CD1c-positive myeloid dendritic cell (primary cell): ENCODE data around the gene OR5AP2.
"Not testable (repeated sequence)": the region's sequence is repeated elsewhere in the genome, so short reads cannot be mapped to it uniquely, and the experiment has no call there.

Experiments
- DNase-seq: peaks from one replicate; pipeline ENCODE4 v3.0.0-alpha.2; 2016; ENCODE audit errors: extremely low spot score

Gene OR5AP2

DNA sequence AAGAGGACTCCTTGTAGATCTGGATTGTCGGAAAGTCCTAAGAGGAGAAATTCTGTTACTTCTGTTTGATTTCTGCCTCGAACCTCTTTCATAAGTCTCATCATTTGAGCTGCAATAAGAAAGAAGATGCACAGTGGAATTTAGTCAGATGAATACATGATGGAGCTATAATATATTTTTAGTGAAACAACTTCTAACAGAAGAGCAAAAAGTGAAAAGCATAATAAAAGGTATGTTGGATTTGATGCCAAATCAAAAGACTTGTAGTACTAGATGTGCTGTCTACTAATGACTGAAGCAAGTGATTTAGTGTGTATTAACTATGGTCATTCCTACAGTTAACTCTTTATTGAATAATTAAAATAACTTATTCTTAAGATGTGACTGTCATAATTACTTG lies at the start of gene OR5AP2:
OR5AP2 (minus strand) TSS at position 101 of the 400 bp plus-strand sequence; CDS start at position 101, 0 bp downstream.
- no peak for DNase-seq

DNA sequence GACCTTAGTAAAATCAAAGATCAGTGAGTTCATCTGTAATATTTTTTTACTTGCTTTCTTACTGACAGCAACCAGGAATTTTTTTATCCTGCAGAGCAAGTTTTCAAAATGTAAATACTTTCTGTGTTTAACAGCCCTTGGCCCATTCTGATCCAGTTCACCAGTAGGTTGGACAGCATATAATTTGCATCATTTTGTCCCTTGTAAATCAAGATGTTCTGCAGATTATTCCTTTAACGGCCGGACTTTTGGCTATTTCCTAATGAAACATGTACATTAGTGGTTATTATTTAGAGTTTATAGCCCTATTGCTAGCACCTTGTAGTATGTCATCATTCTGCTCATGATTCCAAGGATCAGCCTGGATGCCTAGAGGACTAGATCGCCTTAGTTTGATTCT lies 48.9 kb upstream of the OR5AP2 start:
- not testable (repeated sequence) for DNase-seq

GRCh38 chr11:56688554-56689100 lies 46.4 kb upstream of the OR5AP2 start:
- no peak for DNase-seq

GRCh38 chr11:56670984-56671383 lies 28.7 kb upstream of the OR5AP2 start:
- DNase-seq = no peak

DNA sequence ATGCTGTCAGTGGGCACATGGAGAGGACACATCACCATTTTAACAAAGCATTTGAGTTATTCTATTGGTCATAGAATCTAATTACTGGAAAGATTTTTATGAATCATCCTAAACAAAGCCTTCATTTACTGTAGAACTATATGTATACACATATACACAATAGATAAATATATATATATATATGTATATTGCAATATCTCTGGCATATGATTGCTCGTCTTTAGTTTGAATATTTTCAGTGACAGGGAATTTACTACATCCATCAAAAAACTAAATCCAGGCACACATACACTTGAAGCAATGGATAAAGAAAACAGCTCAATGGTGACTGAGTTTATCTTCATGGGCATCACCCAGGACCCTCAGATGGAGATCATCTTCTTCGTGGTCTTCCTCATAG lies 21.1 kb upstream of the OR5AP2 start, which contains the start of gene OR5AR1:
OR5AR1 (plus strand) TSS at position 301 of the 400 bp plus-strand sequence; CDS start at position 301, 0 bp downstream.
- no peak for DNase-seq

- no peak for DNase-seq
Measured at GRCh38 chr11:56659755-56660154, 17.5 kb upstream of the OR5AP2 start.

GRCh38 chr11:56637500-56637899 lies 4.7 kb downstream of the OR5AP2 start:
- DNase-seq = no peak

GRCh38 chr11:56636861-56637260 lies 5.4 kb downstream of the OR5AP2 start:
- DNase-seq = no peak

DNA sequence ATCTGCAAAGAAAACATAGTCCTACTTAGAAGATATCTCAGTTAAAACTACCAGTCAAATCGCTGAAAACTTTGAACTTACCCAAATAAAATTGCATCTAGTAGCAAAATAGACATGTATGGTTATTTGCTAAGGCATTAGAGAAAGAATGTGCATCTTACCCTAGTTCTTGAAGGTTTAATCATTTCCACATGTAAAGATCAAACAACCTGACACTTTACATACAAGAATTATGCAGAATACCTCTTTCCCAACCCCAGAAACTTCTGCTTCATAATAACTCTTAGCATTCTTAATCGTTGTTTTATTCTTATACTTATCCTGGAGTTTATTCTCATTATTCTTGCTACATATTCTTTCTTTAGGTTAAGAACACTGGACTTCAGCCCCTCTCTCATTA lies 9.9 kb downstream of the OR5AP2 start:
- DNase-seq = no peak

- no peak for DNase-seq
Measured at GRCh38 chr11:56625946-56626345, 16.3 kb downstream of the OR5AP2 start.

- peak; percentile 33 for DNase-seq
Measured at GRCh38 chr11:56624661-56625110, 17.6 kb downstream of the OR5AP2 start.

DNA sequence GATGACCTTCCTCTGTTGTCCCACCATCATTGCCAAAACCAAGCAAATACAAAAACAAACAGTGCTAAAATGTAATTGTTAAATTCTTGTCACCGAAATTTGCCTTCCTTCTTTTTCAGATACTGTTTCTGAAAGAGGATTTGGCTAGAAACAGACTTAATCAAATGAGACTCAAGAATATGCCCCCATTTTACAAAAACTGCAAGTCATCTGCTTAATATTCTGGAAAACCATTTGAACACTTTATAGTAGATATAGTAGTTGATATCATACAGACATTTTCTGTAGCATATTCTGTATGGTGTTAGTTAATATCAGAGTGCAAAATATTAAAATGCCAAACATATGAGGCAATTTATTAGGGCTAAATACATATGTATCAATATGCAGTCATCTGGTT lies 31.1 kb downstream of the OR5AP2 start:
- DNase-seq = no peak

GRCh38 chr11:56592088-56592717 lies 50.0 kb downstream of the OR5AP2 start:
- not testable (repeated sequence) for DNase-seq
